Measurements from ENCODE around the gene P2RY8.
"Not testable (repeated sequence)": the region's sequence is repeated elsewhere in the genome, so short reads cannot be mapped to it uniquely, and the experiment has no call there.

Gene P2RY8

DNA sequence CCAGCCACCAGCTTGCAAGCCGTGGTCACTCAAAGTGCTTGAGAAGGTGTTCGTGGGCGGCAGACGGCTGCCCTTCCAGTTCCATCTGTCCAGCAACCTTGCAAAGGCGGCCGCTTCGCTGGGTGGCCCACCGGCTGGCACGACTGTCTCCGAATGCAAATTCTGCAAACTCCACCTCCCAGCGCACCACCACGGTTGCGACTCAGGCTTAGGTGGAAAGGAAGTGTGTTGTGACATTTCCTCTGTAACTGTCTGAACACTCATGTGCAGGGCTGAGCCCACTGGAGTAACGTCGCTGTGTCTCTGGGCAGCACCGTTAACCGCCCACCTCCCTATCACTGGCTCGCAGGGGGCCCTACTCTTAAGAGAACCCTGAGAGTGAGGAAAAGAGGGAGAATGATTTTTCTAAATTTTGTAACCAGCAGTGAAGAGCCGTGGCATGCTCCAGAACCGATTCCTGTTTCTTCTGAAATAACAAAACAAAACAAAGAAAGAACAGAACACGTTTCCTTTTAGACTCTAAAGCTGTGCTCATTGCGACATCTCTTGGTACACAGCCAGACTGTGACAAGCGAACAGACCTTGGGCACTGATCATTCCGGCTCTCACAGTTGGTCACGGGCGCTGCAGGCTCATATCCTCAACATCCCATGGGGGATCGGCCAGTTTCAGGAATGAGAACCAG, at the start of gene P2RY8:
Gene P2RY8 (minus strand): TSS at position 155 of the 685 bp plus-strand sequence. CDS start 70,627 bp downstream, outside the sequence.
- peak; percentile 87 for DNase-seq
- peak; percentile 73 to 77 for ATAC-seq (replicated peaks)
- H3K27ac Mint-ChIP-seq: peak within 1 kb of the TSS; percentile 99

DNA sequence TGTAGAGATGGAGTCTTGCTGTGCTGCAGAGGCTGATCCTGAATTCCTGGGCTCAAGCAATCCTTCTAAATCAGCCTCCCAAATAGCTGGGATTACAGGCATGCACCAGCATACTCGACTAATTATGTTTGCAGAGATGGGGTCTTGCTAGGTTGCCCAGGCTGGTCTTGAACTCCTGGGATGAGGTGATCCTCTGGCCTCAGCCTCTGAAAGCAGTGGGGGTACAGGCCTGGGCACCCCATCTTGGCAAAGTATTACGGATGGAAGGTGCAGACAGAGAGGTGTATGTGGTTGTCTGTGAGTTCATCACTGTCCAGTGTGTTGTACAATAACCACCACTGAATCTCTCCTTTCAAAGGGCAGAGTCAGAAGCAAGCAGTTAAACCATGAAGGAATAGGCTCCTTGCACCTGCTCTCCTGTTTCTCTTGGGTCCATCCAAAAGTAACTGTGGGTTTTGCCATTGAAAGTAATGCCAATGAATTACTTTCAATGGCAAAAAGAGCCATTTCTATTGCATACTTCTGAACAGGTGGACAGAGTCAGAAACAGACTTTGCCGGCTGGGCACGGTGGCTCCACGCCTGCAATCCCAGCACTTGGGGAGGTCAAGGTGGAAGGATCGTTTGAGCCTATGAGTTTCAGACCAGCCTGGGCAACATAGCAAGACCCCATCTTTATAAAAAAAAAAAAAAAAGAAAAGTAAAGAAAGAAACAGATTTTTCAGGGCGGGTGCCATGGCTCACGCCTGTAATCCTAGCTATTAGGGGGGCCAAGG, 47.4 kb upstream of the P2RY8 start:
- no peak overlapping the region for H3K4me3 Mint-ChIP-seq
- peaks cover 14 to 18% of the 10 kb centered on the region in 2 donors for H3K4me1 Mint-ChIP-seq
- no peaks in the 10 kb centered on the region for H3K36me3 Mint-ChIP-seq
- H3K27me3 Mint-ChIP-seq: no peaks in the 10 kb centered on the region
- DNase-seq (no peak), ATAC-seq (replicated peaks) (no peak)
- no peaks in the 10 kb centered on the region for H3K9me3 Mint-ChIP-seq
- H3K27ac Mint-ChIP-seq: no peak overlapping the region

More for the DNA sequence above, at the start of gene P2RY8:
- H3K36me3 Mint-ChIP-seq: peaks cover 15 to 16% of the 10 kb centered on the region in 2 donors
- H3K9me3 Mint-ChIP-seq: no peaks in the 10 kb centered on the region
- H3K4me1 Mint-ChIP-seq: peaks cover 8 to 29% of the 10 kb centered on the region in 2 donors
- peak within 1 kb of the TSS; percentile 89 to 94 for H3K4me3 Mint-ChIP-seq
- H3K27me3 Mint-ChIP-seq: no peaks in the 10 kb centered on the region

DNA sequence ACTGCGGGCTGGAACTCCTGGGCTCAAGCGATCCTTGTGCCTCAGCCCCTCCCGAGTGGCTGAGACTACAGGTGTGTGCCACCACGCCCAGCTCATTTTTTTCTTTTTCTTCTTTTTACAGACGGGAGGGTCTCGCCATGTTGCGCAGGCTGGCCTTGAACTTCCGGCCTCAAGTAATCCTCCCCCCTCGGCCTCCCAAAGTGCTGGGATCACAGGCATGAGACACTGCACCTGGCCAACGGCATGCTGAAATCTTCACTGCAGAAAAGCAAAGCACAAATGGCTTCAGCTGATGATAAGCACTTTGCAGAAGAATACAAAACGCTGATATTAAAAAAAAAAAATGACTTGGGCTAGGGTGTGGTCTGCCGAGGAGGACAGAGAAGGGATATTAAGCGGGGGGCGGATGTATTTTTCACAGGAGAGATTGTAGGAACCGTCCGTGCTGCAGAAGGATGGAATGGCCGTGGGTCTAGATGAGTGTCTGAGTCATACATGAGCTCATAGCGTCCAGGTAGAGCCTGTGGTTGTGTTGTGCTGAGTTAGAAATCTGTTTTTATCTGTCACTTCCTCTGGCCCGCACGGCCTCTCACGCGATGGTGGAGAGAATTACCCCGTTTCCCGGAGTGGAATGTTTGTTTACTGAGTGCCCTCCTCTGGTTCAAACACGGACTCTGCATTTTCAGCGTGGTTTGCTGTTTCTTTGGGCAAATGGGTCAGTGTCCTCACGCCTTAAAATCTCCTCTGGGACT, 45.9 kb upstream of the P2RY8 start:
- ATAC-seq (replicated peaks) (peak; percentile 67 to 78), DNase-seq (no peak)
- no peaks in the 10 kb centered on the region for H3K36me3 Mint-ChIP-seq
- peaks cover 14 to 15% of the 10 kb centered on the region in 2 donors for H3K4me1 Mint-ChIP-seq
- H3K27ac Mint-ChIP-seq: peak overlapping the region; percentile 91
- H3K9me3 Mint-ChIP-seq: no peaks in the 10 kb centered on the region
- H3K27me3 Mint-ChIP-seq: no peaks in the 10 kb centered on the region
- peak overlapping the region in 1 of 2 donors; percentile 39 for H3K4me3 Mint-ChIP-seq

GRCh38 chrX:1581132-1581531, 44.1 kb upstream of the P2RY8 start:
- H3K4me3 Mint-ChIP-seq: no peak overlapping the region
- no peaks in the 10 kb centered on the region for H3K9me3 Mint-ChIP-seq
- H3K27ac Mint-ChIP-seq: no peak overlapping the region
- peak; percentile 51 for DNase-seq
- H3K4me1 Mint-ChIP-seq: peaks cover 8 to 10% of the 10 kb centered on the region in 2 donors
- no peaks in the 10 kb centered on the region for H3K27me3 Mint-ChIP-seq
- peak; percentile 70 to 73 for ATAC-seq (replicated peaks)
- H3K36me3 Mint-ChIP-seq: no peaks in the 10 kb centered on the region

DNA sequence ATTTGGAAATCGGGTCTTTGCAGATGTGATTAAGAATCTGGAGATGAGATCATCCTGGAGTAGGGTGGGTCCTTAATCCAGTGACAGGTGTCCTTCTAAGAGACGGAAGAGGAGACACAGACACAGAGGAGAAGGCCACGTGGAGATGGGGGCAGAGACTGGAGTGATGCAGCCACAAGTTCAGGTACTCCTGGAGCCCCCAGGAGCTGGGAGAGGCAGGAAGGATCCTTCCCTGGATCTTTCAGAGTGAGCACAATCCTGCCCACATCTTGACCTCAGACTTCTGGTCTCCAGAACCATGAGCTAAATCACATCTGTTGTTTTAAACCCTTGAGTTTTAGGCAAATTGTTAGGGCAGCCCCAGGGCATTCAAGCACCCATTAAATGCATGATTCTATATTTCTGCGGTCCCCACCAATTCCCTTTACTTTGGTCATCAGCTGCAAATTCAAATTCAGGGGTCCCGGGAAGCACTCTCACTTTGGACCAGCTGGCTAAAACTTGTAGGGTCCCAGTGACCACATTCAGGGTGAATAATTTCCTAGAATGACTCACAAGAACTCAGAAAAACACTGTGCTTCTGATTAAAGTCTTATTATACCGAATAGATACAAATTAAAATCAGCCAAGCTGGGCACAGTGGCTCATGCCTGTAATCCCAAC, 41.7 kb upstream of the P2RY8 start:
- Mint-ChIP-seq H3K27ac (no peak overlapping the region), H3K4me1 (peaks cover 8% of the 10 kb centered on the region in 2 donors), H3K36me3 (no peaks in the 10 kb centered on the region), H3K4me3 (no peak overlapping the region), H3K9me3 (no peaks in the 10 kb centered on the region), H3K27me3 (no peaks in the 10 kb centered on the region)
- ATAC-seq (replicated peaks) (no peak), DNase-seq (no peak)

GRCh38 chrX:1577845-1578244, 40.9 kb upstream of the P2RY8 start:
- Mint-ChIP-seq H3K27me3 (no peaks in the 10 kb centered on the region), H3K36me3 (no peaks in the 10 kb centered on the region), H3K4me3 (no peak overlapping the region), H3K27ac (no peak overlapping the region), H3K9me3 (no peaks in the 10 kb centered on the region), H3K4me1 (peaks cover under 1 to 3% of the 10 kb centered on the region in 2 donors)
- ATAC-seq (replicated peaks) (no peak), DNase-seq (no peak)

DNA sequence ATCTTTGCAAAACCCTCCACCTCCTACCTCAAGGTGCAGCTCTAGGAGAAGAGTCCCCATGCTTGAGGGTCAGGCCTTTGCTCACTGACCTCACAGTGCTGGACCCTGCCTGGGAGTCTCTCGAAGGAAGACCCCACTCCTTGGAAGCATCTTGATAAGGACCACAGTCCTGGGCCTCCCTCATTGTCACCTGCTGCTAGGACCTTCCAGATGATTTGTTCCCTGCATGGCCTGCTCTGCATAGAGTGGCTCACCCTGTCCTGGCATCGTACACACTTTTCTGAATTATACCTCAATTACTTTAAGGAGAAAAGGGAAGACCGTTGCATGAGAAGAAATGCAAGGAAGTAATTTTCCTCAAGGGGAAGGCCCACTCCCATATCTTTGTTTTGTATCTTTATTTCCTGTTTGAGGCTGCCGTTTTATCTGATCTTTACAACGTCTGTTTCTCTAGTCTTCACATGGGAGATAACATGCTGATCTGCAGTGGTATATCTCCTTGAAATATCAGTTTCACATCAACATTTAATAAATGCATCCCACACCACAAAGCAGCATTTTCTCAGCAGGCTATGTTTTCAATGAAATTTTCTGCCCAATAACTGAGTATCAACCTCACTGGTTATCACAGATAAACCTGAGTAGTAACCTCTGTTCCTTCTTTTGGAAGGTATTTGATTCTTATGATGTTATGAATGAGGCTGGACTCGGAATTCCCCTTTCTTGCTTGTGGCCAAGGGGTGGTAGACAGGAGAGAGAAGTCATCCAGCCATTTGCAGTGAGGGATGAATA, 39.4 kb upstream of the P2RY8 start:
- DNase-seq (no peak), ATAC-seq (replicated peaks) (peak; percentile 73 to 77)
- Mint-ChIP-seq H3K27ac (no peak overlapping the region), H3K9me3 (no peaks in the 10 kb centered on the region), H3K4me3 (no peak overlapping the region), H3K27me3 (no peaks in the 10 kb centered on the region), H3K36me3 (no peaks in the 10 kb centered on the region), H3K4me1 (peaks cover 0 to 1% of the 10 kb centered on the region in 2 donors)

GRCh38 chrX:1574181-1574580, 37.2 kb upstream of the P2RY8 start:
- not testable (repeated sequence) for H3K27ac Mint-ChIP-seq; H3K27me3 Mint-ChIP-seq; H3K9me3 Mint-ChIP-seq; H3K36me3 Mint-ChIP-seq; DNase-seq; H3K4me3 Mint-ChIP-seq; ATAC-seq (replicated peaks)
- peaks cover 11 to 14% of the 10 kb centered on the region in 2 donors for H3K4me1 Mint-ChIP-seq

- Mint-ChIP-seq H3K4me1 (peaks cover 16 to 36% of the 10 kb centered on the region in 2 donors), H3K27ac (no peak overlapping the region), H3K4me3 (peak overlapping the region in 1 of 2 donors; percentile 28), H3K9me3 (no peaks in the 10 kb centered on the region), H3K36me3 (no peaks in the 10 kb centered on the region), H3K27me3 (no peaks in the 10 kb centered on the region)
- DNase-seq (no peak), ATAC-seq (replicated peaks) (peak; percentile 33 to 65)
These were observed 28.0 kb upstream of the P2RY8 start for GRCh38 chrX:1564750-1565683.

GRCh38 chrX:1564077-1564476, 27.1 kb upstream of the P2RY8 start:
- H3K9me3 Mint-ChIP-seq; H3K27me3 Mint-ChIP-seq; H3K4me3 Mint-ChIP-seq; DNase-seq; H3K27ac Mint-ChIP-seq; ATAC-seq (replicated peaks); H3K36me3 Mint-ChIP-seq: not testable (repeated sequence)
- H3K4me1 Mint-ChIP-seq: peaks cover 17 to 34% of the 10 kb centered on the region in 2 donors

- DNase-seq (no peak), ATAC-seq (replicated peaks) (no peak)
- H3K4me3 Mint-ChIP-seq: no peak overlapping the region
- H3K9me3 Mint-ChIP-seq: no peaks in the 10 kb centered on the region
- H3K4me1 Mint-ChIP-seq: peaks cover 17 to 34% of the 10 kb centered on the region in 2 donors
- H3K27ac Mint-ChIP-seq: no peak overlapping the region
- H3K27me3 Mint-ChIP-seq: no peaks in the 10 kb centered on the region
- H3K36me3 Mint-ChIP-seq: no peaks in the 10 kb centered on the region
These were observed 24.2 kb upstream of the P2RY8 start for GRCh38 chrX:1561164-1561563.

DNA sequence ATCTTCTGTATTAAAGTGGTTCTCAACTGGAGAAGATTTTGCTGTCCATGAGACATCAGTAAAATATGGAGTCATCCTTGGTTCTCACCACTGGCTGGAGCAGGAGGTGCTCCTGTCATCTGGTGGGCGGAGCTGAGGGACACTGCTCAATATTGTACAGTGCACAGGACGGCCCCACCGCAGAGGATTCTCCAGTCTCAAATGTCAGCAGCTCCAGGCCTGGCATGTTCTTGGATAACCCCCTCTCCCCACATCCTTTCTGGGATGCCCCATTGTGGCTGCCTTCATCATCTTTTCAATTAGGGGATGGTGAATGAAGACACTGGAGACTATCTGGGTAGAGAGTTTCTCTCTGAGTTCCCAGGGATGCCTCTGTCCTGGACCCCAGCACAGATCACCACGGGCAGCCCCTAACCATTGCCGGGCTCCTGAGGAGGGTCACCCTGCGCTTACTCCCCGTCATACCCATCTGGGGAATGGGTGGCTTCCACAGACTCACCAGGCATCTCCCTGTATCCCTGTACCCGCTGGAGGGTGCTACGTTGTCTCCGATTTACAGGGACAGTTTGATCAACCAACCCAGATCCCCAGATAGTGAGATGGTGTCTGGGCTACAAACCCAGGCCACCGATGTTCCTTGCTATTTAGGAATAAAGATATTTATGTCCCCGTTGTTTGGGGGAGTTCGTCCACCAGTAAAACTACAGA, 21.9 kb upstream of the P2RY8 start:
- no peak overlapping the region for H3K27ac Mint-ChIP-seq
- ATAC-seq (replicated peaks) (no peak), DNase-seq (no peak)
- peaks cover 0 to 3% of the 10 kb centered on the region in 2 donors for H3K36me3 Mint-ChIP-seq
- H3K27me3 Mint-ChIP-seq: no peaks in the 10 kb centered on the region
- H3K4me1 Mint-ChIP-seq: peaks cover 26 to 35% of the 10 kb centered on the region in 2 donors
- H3K4me3 Mint-ChIP-seq: no peak overlapping the region
- peaks cover 6% of the 10 kb centered on the region in 2 donors for H3K9me3 Mint-ChIP-seq
